ENCODE measurements around the gene NR2F1. TPM values are rescaled to one million over a fixed set of nuclear protein-coding genes. Genes with fewer than 3 reads are reported as not detected.

NR2F1 gene
- total and polyA plus RNA-seq, 2 experiments from 2014 or later, result not detected

DNA sequence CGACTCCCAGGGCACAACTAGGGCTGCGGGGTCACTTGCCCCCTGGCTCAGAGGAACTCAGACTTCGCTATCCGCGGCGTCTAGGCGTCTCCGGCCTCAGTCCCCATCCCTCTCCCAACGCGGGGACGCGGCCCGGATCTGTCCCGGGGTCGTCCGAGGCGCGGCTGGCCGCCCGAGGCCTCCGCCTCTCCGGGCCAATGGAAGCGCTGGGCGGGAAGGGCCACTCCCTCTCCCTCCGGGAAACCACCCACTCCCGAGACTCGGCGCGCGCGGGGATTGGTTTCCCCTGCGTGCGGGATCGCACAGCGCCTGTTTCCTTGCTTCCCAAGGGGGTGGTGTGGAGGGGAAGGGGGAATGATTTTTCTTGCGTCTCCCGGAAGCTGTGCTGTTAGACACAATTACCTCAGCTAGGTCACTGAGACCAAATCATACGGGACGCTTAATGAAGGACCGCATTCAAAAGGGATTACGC is 38.3 kb downstream of the NR2F1 start:
- H3F3A ChIP-seq (replicated peaks; ENCODE audit: low read depth), result 0 out of 2 replicates have a peak, but pooled peaks cover 5% of the 10 kb centered on the region
- H3K4me3 Mint-ChIP-seq, result peak overlapping the region; percentile 81
- ATAC-seq (peak; percentile 70), DNase-seq (ENCODE audit: low spot score) (peak; percentile 60)
- H4K20me1 ChIP-seq (replicated peaks; ENCODE audit: insufficient read depth), result peaks cover 24% of the 10 kb centered on the region
- no peak overlapping the region for H3K27ac ChIP-seq (ENCODE audit: low read depth)
- TF ChIP-seq POLR2AphosphoS5 (IDR thresholded peaks at IDR 0.05; ENCODE audit: low read depth), result no peak
- no peak for TF ChIP-seq ZNF114 (CRISPR knock-in tag; IDR thresholded peaks at IDR 0.05)
- TF ChIP-seq EZH2phosphoT487 (IDR thresholded peaks at IDR 0.05; ENCODE audit: unreplicated experiment), result no peak
- TF ChIP-seq, protein P1, sequence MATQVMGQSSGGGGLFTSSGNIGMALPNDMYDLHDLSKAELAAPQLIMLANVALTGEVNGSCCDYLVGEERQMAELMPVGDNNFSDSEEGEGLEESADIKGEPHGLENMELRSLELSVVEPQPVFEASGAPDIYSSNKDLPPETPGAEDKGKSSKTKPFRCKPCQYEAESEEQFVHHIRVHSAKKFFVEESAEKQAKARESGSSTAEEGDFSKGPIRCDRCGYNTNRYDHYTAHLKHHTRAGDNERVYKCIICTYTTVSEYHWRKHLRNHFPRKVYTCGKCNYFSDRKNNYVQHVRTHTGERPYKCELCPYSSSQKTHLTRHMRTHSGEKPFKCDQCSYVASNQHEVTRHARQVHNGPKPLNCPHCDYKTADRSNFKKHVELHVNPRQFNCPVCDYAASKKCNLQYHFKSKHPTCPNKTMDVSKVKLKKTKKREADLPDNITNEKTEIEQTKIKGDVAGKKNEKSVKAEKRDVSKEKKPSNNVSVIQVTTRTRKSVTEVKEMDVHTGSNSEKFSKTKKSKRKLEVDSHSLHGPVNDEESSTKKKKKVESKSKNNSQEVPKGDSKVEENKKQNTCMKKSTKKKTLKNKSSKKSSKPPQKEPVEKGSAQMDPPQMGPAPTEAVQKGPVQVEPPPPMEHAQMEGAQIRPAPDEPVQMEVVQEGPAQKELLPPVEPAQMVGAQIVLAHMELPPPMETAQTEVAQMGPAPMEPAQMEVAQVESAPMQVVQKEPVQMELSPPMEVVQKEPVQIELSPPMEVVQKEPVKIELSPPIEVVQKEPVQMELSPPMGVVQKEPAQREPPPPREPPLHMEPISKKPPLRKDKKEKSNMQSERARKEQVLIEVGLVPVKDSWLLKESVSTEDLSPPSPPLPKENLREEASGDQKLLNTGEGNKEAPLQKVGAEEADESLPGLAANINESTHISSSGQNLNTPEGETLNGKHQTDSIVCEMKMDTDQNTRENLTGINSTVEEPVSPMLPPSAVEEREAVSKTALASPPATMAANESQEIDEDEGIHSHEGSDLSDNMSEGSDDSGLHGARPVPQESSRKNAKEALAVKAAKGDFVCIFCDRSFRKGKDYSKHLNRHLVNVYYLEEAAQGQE (IDR thresholded peaks at IDR 0.05; ENCODE audit: unreplicated experiment), result no peak
- TF ChIP-seq EZH2 (IDR thresholded peaks at IDR 0.05; ENCODE audit: low read depth, unreplicated experiment), result no peak
- TF ChIP-seq, protein P2, sequence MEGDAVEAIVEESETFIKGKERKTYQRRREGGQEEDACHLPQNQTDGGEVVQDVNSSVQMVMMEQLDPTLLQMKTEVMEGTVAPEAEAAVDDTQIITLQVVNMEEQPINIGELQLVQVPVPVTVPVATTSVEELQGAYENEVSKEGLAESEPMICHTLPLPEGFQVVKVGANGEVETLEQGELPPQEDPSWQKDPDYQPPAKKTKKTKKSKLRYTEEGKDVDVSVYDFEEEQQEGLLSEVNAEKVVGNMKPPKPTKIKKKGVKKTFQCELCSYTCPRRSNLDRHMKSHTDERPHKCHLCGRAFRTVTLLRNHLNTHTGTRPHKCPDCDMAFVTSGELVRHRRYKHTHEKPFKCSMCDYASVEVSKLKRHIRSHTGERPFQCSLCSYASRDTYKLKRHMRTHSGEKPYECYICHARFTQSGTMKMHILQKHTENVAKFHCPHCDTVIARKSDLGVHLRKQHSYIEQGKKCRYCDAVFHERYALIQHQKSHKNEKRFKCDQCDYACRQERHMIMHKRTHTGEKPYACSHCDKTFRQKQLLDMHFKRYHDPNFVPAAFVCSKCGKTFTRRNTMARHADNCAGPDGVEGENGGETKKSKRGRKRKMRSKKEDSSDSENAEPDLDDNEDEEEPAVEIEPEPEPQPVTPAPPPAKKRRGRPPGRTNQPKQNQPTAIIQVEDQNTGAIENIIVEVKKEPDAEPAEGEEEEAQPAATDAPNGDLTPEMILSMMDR (conservative IDR thresholded peaks at IDR 0.05; ENCODE audit: low read depth in 2 of 2), result no peak
- TF ChIP-seq, protein P3, sequence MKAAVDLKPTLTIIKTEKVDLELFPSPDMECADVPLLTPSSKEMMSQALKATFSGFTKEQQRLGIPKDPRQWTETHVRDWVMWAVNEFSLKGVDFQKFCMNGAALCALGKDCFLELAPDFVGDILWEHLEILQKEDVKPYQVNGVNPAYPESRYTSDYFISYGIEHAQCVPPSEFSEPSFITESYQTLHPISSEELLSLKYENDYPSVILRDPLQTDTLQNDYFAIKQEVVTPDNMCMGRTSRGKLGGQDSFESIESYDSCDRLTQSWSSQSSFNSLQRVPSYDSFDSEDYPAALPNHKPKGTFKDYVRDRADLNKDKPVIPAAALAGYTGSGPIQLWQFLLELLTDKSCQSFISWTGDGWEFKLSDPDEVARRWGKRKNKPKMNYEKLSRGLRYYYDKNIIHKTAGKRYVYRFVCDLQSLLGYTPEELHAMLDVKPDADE (IDR thresholded peaks at IDR 0.05), result no peak
- TF ChIP-seq, protein P4, sequence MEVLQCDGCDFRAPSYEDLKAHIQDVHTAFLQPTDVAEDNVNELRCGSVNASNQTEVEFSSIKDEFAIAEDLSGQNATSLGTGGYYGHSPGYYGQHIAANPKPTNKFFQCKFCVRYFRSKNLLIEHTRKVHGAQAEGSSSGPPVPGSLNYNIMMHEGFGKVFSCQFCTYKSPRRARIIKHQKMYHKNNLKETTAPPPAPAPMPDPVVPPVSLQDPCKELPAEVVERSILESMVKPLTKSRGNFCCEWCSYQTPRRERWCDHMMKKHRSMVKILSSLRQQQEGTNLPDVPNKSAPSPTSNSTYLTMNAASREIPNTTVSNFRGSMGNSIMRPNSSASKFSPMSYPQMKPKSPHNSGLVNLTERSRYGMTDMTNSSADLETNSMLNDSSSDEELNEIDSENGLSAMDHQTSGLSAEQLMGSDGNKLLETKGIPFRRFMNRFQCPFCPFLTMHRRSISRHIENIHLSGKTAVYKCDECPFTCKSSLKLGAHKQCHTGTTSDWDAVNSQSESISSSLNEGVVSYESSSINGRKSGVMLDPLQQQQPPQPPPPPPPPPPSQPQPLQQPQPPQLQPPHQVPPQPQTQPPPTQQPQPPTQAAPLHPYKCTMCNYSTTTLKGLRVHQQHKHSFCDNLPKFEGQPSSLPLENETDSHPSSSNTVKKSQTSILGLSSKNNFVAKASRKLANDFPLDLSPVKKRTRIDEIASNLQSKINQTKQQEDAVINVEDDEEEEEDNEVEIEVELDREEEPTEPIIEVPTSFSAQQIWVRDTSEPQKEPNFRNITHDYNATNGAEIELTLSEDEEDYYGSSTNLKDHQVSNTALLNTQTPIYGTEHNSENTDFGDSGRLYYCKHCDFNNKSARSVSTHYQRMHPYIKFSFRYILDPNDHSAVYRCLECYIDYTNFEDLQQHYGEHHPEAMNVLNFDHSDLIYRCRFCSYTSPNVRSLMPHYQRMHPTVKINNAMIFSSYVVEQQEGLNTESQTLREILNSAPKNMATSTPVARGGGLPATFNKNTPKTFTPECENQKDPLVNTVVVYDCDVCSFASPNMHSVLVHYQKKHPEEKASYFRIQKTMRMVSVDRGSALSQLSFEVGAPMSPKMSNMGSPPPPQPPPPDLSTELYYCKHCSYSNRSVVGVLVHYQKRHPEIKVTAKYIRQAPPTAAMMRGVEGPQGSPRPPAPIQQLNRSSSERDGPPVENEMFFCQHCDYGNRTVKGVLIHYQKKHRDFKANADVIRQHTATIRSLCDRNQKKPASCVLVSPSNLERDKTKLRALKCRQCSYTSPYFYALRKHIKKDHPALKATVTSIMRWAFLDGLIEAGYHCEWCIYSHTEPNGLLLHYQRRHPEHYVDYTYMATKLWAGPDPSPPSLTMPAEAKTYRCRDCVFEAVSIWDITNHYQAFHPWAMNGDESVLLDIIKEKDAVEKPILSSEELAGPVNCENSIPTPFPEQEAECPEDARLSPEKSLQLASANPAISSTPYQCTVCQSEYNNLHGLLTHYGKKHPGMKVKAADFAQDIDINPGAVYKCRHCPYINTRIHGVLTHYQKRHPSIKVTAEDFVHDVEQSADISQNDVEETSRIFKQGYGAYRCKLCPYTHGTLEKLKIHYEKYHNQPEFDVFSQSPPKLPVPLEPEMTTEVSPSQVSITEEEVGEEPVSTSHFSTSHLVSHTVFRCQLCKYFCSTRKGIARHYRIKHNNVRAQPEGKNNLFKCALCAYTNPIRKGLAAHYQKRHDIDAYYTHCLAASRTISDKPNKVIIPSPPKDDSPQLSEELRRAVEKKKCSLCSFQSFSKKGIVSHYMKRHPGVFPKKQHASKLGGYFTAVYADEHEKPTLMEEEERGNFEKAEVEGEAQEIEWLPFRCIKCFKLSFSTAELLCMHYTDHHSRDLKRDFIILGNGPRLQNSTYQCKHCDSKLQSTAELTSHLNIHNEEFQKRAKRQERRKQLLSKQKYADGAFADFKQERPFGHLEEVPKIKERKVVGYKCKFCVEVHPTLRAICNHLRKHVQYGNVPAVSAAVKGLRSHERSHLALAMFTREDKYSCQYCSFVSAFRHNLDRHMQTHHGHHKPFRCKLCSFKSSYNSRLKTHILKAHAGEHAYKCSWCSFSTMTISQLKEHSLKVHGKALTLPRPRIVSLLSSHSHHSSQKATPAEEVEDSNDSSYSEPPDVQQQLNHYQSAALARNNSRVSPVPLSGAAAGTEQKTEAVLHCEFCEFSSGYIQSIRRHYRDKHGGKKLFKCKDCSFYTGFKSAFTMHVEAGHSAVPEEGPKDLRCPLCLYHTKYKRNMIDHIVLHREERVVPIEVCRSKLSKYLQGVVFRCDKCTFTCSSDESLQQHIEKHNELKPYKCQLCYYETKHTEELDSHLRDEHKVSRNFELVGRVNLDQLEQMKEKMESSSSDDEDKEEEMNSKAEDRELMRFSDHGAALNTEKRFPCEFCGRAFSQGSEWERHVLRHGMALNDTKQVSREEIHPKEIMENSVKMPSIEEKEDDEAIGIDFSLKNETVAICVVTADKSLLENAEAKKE (CRISPR knock-in tag; IDR thresholded peaks at IDR 0.05), result no peak
- TF ChIP-seq JUNB (IDR thresholded peaks at IDR 0.05; ENCODE audit: unreplicated experiment), result no peak
- TF ChIP-seq ZNF331 (CRISPR knock-in tag; IDR thresholded peaks at IDR 0.05; ENCODE audit: low read depth), result no peak
- no peak for TF ChIP-seq NANOG (IDR thresholded peaks at IDR 0.05; ENCODE audit: borderline replicate concordance)
- TF ChIP-seq CREB1 (CRISPR knock-in tag; IDR thresholded peaks at IDR 0.05; ENCODE audit: low read depth), result no peak
- no peak for TF ChIP-seq STAT1 (IDR thresholded peaks at IDR 0.05; ENCODE audit: unreplicated experiment)
- peak overlapping the region; percentile 91 for H3K4me2 ChIP-seq
- H3K4me1 ChIP-seq (ENCODE audit: insufficient read depth), result peaks cover 37% of the 10 kb centered on the region
- no peak overlapping the region for H3K27ac Mint-ChIP-seq
- H3K9me2 ChIP-seq (ENCODE audit: insufficient read depth), result no peaks in the 10 kb centered on the region
- H3K36me3 Mint-ChIP-seq (ENCODE audit: low read depth), result no peaks in the 10 kb centered on the region; the same call in 2 of the 3 replicates
- peaks cover 82% of the 10 kb centered on the region for H3K27me3 ChIP-seq (ENCODE audit: insufficient read depth)
- H3K36me3 ChIP-seq (ENCODE audit: insufficient read depth), result no peaks in the 10 kb centered on the region
- H3K4me1 Mint-ChIP-seq, result peaks cover 14% of the 10 kb centered on the region
- peak overlapping the region; percentile 84; the same call in 1 of the 2 replicates for H2AFZ ChIP-seq
- no peaks in the 10 kb centered on the region for H3K79me2 ChIP-seq (replicated peaks; ENCODE audit: insufficient read depth)
- H3K27me3 Mint-ChIP-seq (ENCODE audit: insufficient read depth, low read depth, poor library complexity), result peaks cover 65% of the 10 kb centered on the region
- peak overlapping the region; percentile 66 for H3K4me3 ChIP-seq
- no peaks in the 10 kb centered on the region for H3K9me3 Mint-ChIP-seq
